Adrenal gland (tissue), 19 donors: ENCODE measurements around the gene GOLGA6L7. TPM values are rescaled to one million over a fixed set of nuclear protein-coding genes. Genes with fewer than 3 reads are reported as not detected.
"Not testable (repeated sequence)": the region's sequence is repeated elsewhere in the genome, so short reads cannot be mapped to it uniquely, and the experiment has no call there.

Experiments used
- DNase-seq, 7 donors: peaks; one replicate each; pipeline ENCODE4 v3.0.0-alpha.2; 2019 to 2020
- H3K27ac ChIP-seq, 5 donors: fragments of 200-600 bp; sonication (generic) in 4 of 5; 1 replicate in 3 of 5; 2 replicates in 2 of 5; pipeline versions ENCODE4 v1.5.1 to v1.8.0; 2016 to 2020; ENCODE audit warnings: mild to moderate bottlenecking in 1 of 5
- H3K27me3 ChIP-seq: fragments of 200-600 bp; 2 replicates; pipeline ENCODE4 v1.8.0; 2021
- H3K36me3 ChIP-seq, 2 donors: fragments of 200-600 bp; replicated peaks in 1 of 2; 1 replicate in 1 of 2; 2 replicates in 1 of 2; pipeline versions ENCODE4 v1.5.1 to v1.8.0; 2018 to 2022
- H3K4me1 ChIP-seq, 2 donors: fragments of 200-600 bp; replicated peaks in 1 of 2; 1 replicate in 1 of 2; 2 replicates in 1 of 2; pipeline versions ENCODE4 v1.5.1 to v1.8.0; 2018 to 2021
- H3K4me3 ChIP-seq, 4 donors: fragments of 200-600 bp; sonication (generic) in 3 of 4; one replicate each; pipeline ENCODE4 v1.5.1; 2016 to 2018
- H3K9me3 ChIP-seq, 3 donors: fragments of 200-600 bp; sonication (generic) in 1 of 3; replicated peaks in 1 of 3; 1 replicate in 2 of 3; 2 replicates in 1 of 3; pipeline versions ENCODE4 v1.5.1 to v1.8.0; 2016 to 2021
- POLR2A ChIP-seq, 2 donors: fragments of 450-650 bp; IDR thresholded peaks; one replicate each; pipeline ENCODE4 v1.6.1; 2017; ENCODE audit warnings: antibody characterized with exemption in 2 of 2, mild to moderate bottlenecking in 2 of 2, moderate library complexity in 1 of 2
- WGBS, 4 donors: extraction: QIAGEN DNeasy Blood & Tissue Kit in 2 of 4; methylation state at CpG; one replicate each; pipeline versions ENCODE4 v1.1.5 to v1.1.7; 2013 to 2017; 5-methylcytosine and 5-hydroxymethylcytosine counted together
- intact Hi-C, 2 donors: fragments of 100-400 bp; cut with DNase I; formaldehyde crosslinking; loops; one replicate each; pipeline versions ENCODE4 v1.14.1 to v1.15.0; 2022 to 2023
- long read RNA-seq, 10 donors: library from polyadenylated mRNA in 3 of 10; unstranded in 2 of 10; stranded (forward) in 1 of 10; transcript quantifications; one replicate each; pipeline ENCODE4 v2.0.0 and lab custom pipeline, GENCODE V29; 2021 to 2026
- polyA plus RNA-seq, 3 donors: library from polyadenylated mRNA; stranded (reverse); fragments of 200-250 nt in 2 of 3; fragments of 350-450 nt in 1 of 3; fragmentation: Illumina TruSeq in 1 of 3; extraction: RNeasy Lipid Tissue Mini Kit (QIAGEN cat#74804) in 1 of 3; gene quantifications; one replicate each; pipeline ENCODE4 v1.2.3, GENCODE V29; 2013 to 2014
- total RNA-seq, 9 donors: library from RNA; depleted of rRNA in 4 of 9; stranded (reverse); fragments of >200 nt in 4 of 9; fragments of 120-200 nt in 1 of 9; fragmentation: NEBNext Ultra II Directional in 1 of 9; extraction: Animal tissue kit (Norgen Biotek cat#: 25700) in 1 of 9; gene quantifications; one replicate each; pipeline versions ENCODE4 v1.1.0 to v1.2.4, GENCODE V29; 2013 to 2023
- TF ChIP-seq, protein P1 (sequence below), 6 experiments: fragments of 450-650 bp in 4 of 6; fragments of 200-600 bp in 2 of 6; sonication (generic) in 1 of 6; IDR thresholded peaks; 1 replicate in 5 of 6; 2 replicates in 1 of 6; pipeline versions ENCODE4 v1.5.1 to v1.8.0; 2016 to 2021; ENCODE audit warnings: antibody characterized with exemption in 6 of 6, mild to moderate bottlenecking in 2 of 6, moderate library complexity in 1 of 6
- donor health status: healthy with polysubstance abuse.
- donor health status: Bipolar disorder and iron deficiency.
- donor health status: DM: yes; HTN: yes; CAD: no.
- donor health status: DM: no; HTN: no; CAD: no.
- donor health status: DM: no; HTN: no; CAD: no.
- donor health status: DM: yes; HTN: yes; CAD: no.

Gene GOLGA6L7, protein sequence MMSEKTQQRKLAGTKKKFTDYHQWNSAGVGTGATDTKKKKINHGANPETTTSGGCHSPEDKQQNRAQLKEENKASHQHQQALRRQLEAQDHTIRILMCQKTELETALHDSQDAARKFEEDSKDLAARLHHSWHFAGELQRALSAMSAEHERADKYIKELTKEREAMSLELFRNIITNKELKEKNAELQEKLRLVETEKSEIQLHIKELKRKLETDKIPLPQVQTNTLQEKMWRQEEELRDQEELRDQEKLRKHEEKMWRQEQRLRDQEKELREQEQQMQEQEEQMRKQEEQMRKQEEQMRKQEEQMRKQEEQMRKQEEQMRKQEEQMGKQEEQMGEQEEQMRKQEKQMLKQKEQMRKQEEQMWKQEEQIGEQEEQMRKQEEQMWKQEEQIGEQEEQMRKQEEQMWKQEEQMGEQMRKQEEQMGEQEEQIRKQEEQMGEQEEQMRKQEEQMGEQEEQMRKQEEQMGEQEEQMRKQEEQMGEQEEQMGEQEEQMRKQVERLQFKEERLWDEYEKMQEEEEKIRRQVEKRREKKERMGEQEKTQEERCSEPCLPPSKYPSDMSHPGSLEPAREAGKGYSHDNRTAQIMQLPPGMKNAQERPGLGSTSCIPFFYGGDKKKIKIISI
- total RNA-seq = not detected
- polyA plus RNA-seq = not detected
- long read RNA-seq, donor 1 = 0 reads
- long read RNA-seq, donor 2 = 0 reads
- long read RNA-seq, donor 3 = 0 reads
- long read RNA-seq, donor 4 = 0 reads
- long read RNA-seq, donor 5 = 0 reads
- long read RNA-seq, donor 6 = 0 reads
- long read RNA-seq, donor 7 = 0 reads
- long read RNA-seq, donor 8 = 0 reads
- long read RNA-seq, donor 9 = 0 reads
- long read RNA-seq, donor 10 = 0 reads

GRCh38 chr15:28848521-28848920 lies at the start of gene GOLGA6L7:
Gene GOLGA6L7, minus strand, starts transcription at chr15:28848644. Its CDS starts 95 bp downstream, at chr15:28848549.
- WGBS, 4 donors = 92 to 97% (median 95%) methylated on average over 13 of the region's 13 CpGs
- H3K9me3 ChIP-seq, H3K4me1 ChIP-seq, DNase-seq, H3K36me3 ChIP-seq, intact Hi-C loops, H3K27me3 ChIP-seq, H3K4me3 ChIP-seq, H3K27ac ChIP-seq: not testable (repeated sequence)

DNA sequence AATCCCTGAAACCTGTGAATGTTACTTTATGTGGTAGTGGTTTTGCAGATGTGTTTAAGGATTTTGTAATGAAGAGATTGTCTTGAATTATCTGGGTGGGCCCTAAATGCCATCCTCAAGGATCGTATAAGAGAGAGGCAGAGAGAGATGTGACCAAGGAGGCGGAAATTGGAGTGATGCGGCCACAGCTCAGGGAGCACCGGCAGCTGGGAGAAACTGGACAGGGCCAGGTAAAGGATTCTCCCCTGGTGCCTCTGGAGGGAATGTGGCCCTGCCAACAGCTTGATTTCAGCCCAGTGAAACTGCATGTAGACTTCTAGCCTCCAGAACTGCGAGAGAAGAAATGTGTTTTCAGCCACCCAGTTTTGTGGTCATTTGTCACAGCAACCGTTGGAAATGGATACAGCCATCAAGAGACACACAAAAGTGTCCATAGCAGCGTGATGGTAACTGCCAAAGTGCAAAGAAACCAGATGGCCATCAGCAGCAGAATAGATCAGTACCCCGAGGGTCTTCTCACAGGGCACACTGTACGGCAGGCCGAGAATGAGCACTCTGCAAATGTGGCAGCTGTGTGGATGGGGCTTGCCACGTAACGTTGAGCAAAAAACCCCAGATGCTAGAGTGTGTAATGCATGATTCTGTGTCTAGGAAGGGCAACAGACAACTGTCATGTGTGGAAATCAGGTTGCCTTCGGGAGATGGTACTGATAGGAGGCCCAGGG lies 49.6 kb upstream of the GOLGA6L7 start:
- intact Hi-C loops = no loop called here
- Histone ChIP-seq H3K36me3 (no peaks in the 10 kb centered on the region), H3K4me1 (no peaks in the 10 kb centered on the region), H3K9me3 (no peaks in the 10 kb centered on the region), H3K27ac (no peak overlapping the region), H3K4me3 (no peak overlapping the region), H3K27me3 (no peaks in the 10 kb centered on the region)
- TF ChIP-seq POLR2A (IDR thresholded peaks at IDR 0.05) = no peak
- TF ChIP-seq, protein P1, sequence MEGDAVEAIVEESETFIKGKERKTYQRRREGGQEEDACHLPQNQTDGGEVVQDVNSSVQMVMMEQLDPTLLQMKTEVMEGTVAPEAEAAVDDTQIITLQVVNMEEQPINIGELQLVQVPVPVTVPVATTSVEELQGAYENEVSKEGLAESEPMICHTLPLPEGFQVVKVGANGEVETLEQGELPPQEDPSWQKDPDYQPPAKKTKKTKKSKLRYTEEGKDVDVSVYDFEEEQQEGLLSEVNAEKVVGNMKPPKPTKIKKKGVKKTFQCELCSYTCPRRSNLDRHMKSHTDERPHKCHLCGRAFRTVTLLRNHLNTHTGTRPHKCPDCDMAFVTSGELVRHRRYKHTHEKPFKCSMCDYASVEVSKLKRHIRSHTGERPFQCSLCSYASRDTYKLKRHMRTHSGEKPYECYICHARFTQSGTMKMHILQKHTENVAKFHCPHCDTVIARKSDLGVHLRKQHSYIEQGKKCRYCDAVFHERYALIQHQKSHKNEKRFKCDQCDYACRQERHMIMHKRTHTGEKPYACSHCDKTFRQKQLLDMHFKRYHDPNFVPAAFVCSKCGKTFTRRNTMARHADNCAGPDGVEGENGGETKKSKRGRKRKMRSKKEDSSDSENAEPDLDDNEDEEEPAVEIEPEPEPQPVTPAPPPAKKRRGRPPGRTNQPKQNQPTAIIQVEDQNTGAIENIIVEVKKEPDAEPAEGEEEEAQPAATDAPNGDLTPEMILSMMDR (IDR thresholded peaks at IDR 0.05) = no peak
- WGBS, 4 donors = 80 to 91% (median 87%) methylated on average over 13 of the region's 13 CpGs
- DNase-seq = no peak

DNA sequence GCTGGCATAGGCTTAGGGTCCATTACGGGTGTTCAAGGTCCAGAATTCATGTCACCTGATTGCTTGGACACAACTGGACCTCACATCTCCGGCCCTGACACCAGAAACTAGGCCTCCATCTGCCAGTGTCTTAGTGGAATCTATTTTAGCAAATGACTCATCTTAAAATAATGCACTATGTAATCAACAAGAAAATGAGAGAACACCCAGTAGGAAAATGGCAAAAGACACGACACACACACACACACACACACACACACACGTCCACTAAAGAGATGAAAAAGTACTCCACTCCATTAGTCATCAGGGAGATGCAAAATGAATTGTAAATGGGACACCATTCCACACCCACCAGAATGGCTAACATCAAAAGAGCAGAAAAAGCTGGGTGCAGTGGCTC lies 48.5 kb upstream of the GOLGA6L7 start:
- Histone ChIP-seq H3K4me1 (no peaks in the 10 kb centered on the region), H3K36me3 (no peaks in the 10 kb centered on the region), H3K4me3 (no peak overlapping the region), H3K27ac (no peak overlapping the region), H3K9me3 (no peaks in the 10 kb centered on the region), H3K27me3 (no peaks in the 10 kb centered on the region)
- WGBS, 4 donors = 39 to 46% (median 42%) methylated on average over 4 of the region's 4 CpGs
- intact Hi-C loops = no loop called here
- DNase-seq = peak in 4 of 7 donors; percentile 21 to 50 (median 34)
- no peak for TF ChIP-seq POLR2A (IDR thresholded peaks at IDR 0.05)
- TF ChIP-seq, protein P1 (IDR thresholded peaks at IDR 0.05) = no peak

DNA sequence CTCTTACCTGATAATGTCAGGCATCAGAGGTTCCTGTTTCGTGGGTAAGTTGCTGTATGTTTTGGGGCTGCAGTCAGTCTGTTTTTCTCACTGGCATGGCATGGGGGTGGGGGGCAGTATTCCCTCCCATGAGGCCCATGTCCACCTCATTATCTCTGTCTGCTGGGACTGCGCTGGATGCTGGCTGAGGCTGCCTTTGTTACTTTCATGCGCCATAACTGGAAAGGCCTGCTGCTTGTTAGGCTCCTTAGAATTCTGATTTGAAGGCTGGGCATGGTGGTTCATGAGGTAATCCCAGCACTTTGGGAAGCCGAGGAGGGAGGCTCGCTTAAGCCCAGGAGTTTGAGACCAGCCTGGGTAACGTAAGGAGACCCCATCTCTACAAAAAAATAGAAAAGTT lies 47.1 kb upstream of the GOLGA6L7 start:
- no peak for DNase-seq
- intact Hi-C loops = no loop called here

More for the DNA sequence above, 47.1 kb upstream of the GOLGA6L7 start:
- no peak for TF ChIP-seq POLR2A (IDR thresholded peaks at IDR 0.05)
- TF ChIP-seq, protein P1 (IDR thresholded peaks at IDR 0.05) = no peak
- Histone ChIP-seq H3K4me3 (no peak overlapping the region), H3K36me3 (no peaks in the 10 kb centered on the region), H3K9me3 (no peaks in the 10 kb centered on the region), H3K27ac (no peak overlapping the region), H3K27me3 (no peaks in the 10 kb centered on the region), H3K4me1 (no peaks in the 10 kb centered on the region)
- WGBS, 4 donors = 81 to 96% (median 88%) methylated on average over 5 to 6 of the region's 6 CpGs
